Mammary epithelial cell (primary cell): ENCODE data around the gene PLP1.

ENCODE experiments used
- EZH2 ChIP-seq: IDR thresholded peaks from 2 replicates; pipeline ENCODE4 v1.6.1; 2012; ENCODE audit warnings: low read length, inconsistent platforms, borderline replicate concordance
- TF ChIP-seq, protein P1 (sequence below), 2 donors: IDR thresholded peaks in 1 of 2; conservative IDR thresholded peaks in 1 of 2; 2 replicates each; pipeline ENCODE4 v1.5.1; 2011 to 2012; ENCODE audit warnings: inconsistent platforms in 2 of 2, low read length in 2 of 2, mild to moderate bottlenecking in 2 of 2, control low read depth in 1 of 2, low read depth in 1 of 2; ENCODE audit not compliant: insufficient read depth in 1 of 2; ENCODE audit errors: extremely low read depth in 1 of 2

DNA sequence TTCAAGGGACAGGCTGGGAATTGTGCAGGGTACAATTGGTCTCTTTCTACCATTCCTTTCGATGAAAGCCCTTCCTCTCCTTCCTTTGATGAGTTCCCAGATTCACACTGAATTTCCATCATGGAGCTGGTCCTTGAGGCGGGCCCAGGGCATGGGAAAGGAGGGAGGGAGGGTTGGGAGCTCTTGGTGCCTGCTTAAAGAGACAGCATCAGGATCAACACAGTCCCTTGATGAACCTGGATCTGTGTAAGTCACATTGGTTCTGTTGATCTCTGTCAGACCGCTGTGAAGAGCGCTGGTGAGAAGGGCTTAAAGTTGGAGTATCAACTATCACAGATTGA, 4.4 kb downstream of the PLP1 start:
- TF ChIP-seq, protein P1, sequence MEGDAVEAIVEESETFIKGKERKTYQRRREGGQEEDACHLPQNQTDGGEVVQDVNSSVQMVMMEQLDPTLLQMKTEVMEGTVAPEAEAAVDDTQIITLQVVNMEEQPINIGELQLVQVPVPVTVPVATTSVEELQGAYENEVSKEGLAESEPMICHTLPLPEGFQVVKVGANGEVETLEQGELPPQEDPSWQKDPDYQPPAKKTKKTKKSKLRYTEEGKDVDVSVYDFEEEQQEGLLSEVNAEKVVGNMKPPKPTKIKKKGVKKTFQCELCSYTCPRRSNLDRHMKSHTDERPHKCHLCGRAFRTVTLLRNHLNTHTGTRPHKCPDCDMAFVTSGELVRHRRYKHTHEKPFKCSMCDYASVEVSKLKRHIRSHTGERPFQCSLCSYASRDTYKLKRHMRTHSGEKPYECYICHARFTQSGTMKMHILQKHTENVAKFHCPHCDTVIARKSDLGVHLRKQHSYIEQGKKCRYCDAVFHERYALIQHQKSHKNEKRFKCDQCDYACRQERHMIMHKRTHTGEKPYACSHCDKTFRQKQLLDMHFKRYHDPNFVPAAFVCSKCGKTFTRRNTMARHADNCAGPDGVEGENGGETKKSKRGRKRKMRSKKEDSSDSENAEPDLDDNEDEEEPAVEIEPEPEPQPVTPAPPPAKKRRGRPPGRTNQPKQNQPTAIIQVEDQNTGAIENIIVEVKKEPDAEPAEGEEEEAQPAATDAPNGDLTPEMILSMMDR (conservative IDR thresholded peaks at IDR 0.05 in 1 of 2, IDR thresholded peaks at IDR 0.05 in 1 of 2; ENCODE audit: extremely low read depth in 1 of 2, insufficient read depth in 1 of 2, low read depth in 1 of 2, low read length in 2 of 2), result no peak
- no peak for TF ChIP-seq EZH2
